NCI-H1092 treated with DMSO at 0.1 percent for 48 hours (cell line): ENCODE results near the gene AP2A1.

ENCODE experiments used
- DNase-seq: peaks from one replicate; lab custom pipeline; 2025; lab: John Stamatoyannopoulos, UW

AP2A1 gene

DNA sequence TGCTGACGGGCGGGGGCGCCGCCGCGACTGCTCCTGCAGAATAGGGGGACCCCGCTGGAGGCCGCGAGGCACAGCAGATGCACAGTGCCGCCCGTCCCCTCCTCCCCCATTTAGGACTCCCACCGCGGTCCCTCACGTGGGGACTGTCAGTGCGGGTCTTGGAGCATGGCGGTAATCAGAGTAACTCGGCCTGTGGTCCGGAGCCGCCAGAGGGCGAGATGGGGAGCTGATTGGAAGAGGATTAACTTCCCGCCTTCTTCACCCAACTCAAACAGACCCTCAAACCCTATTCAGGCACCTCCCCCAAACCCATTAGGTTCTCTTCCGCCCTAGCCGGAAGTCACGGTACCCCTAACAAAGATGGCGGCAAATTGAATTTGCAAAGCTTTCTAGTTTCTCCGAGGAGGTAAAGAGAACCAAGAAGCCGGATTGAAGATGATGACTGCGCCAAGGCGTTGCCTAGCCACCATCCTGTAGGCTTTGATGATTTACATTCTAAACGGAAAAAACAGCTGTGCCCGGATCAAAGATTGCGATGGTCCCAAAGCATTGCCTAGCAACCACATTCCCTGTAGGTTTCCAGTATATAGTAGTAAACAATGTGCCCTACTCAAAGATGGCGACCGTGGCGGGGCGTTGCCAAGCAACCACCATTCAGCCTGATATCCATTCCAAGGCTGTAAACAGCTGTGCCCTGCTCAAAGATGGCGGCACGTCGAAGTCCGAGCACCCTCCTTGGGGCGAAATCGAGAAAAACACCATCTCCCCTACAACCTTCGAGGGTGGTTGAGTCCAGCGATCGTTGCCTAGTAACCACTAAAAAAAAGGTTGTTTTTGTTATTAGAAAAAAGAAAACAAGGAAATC is 46.4 kb downstream of the AP2A1 start, which contains the start of gene FUZ:
Gene FUZ, minus strand, starts transcription at position 296 of the 865 bp plus-strand sequence. Its CDS starts 186 bp downstream, at position 110.
- DNase-seq, result peak; percentile 97

GRCh38 chr19:49814010-49814409 is 47.2 kb downstream of the AP2A1 start:
- peak; percentile 25 for DNase-seq

DNA sequence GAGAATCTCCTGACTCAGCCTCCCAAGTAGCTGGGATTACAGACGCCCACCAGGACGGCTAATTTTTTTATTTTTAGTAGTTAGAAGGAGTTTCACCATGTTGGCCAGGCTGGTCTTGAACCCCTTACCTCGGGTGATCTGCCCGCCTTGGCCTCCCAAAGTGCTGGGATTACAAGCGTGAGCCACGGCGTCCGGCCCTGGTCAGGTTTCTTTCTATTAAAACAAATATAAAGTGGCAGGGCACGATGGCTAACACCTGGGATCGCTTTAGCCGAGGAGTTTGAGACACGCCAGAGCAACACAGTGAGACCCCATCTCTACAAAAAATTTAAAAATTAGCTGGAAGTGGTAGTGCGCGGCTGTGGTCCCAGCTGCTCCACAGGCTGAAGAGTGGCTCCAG is 49.8 kb downstream of the AP2A1 start:
- no peak for DNase-seq

DNA sequence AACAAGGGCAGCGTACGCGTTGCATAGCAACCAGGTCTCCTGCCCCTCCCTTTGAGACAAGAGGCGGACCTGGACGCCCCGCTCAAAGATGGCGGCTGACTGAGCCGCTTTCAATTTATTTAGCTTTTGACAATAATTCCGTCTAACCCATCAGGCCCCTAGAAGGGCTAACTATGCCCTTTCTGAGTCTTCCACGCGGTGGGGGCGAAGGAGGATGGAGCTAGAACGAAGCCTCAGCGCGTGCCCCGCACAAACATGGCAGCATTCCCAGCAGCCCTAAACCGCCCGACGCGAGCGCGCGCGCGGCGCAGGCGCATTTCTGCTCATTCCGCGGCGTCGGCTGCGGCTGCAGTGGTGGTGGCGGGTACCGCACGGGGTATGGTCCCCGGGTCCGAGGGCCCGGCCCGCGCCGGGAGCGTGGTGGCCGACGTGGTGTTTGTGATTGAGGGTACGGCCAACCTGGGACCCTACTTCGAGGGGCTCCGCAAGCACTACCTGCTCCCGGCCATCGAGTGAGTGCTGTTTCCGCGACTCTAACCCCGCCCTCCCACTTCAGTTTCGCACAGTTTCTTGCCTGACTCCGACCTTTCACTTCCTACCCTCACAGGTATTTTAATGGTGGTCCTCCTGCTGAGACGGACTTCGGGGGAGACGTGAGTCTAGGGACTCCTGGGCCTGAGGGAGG is 51.3 kb downstream of the AP2A1 start, which contains the start of gene MED25:
Gene MED25, plus strand, starts transcription at position 326 of the 685 bp plus-strand sequence. Its CDS starts 53 bp downstream, at position 379.
- peak; percentile 78 for DNase-seq

GRCh38 chr19:49818649-49819370 is 52.0 kb downstream of the AP2A1 start:
- DNase-seq, result no peak

DNA sequence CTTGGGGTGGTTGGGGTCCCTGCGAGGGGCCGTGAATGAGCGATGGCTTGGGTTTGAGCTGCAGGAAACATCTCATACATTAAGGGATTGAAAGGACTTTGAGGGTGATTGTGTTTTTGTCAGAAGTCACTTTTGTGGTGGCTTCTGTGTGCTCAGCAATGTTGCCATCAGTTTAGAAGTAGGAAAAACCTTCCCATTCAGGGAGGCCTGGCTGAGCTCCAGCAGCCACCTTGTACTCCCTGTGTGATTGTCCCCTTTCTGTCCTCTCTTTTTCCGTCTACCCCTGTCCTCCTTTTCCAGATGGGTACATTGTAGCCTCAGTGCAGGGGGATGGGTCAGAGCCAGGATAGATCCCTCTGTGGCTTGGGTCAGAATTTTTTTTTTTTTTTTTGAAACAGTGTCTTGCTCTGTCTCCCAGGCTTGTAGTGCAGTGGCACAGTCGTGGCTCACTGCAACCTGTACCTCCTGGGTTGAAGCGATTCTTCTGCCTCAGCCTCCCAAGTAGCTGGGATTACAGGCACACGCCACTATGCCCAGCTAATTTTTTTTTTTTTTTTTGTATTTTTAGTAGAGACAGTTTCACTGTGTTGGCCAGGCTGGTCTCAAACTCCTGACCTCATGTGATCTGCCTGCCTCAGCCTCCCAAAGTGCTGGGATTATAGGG is 52.8 kb downstream of the AP2A1 start:
- peak; percentile 5 for DNase-seq

DNA sequence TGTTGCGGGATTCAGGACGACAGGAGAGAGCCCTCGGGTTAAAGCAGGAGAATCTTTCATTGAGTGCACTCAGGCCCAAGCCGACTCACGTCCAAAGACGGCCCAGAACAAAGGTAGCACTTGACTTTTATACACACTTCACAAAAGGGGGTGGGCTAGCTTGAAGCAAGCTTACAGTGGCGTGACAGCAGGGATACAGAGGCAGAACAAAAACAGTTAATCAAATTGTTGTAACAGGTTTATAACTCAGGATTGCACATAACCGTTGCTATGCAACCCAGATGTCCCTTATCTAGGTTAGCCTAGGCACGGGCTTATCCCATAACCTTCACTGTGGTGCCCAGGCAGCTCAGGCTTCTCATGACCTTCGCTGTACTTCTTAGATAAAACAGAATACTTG is 53.3 kb downstream of the AP2A1 start:
- DNase-seq, result peak; percentile 52

DNA sequence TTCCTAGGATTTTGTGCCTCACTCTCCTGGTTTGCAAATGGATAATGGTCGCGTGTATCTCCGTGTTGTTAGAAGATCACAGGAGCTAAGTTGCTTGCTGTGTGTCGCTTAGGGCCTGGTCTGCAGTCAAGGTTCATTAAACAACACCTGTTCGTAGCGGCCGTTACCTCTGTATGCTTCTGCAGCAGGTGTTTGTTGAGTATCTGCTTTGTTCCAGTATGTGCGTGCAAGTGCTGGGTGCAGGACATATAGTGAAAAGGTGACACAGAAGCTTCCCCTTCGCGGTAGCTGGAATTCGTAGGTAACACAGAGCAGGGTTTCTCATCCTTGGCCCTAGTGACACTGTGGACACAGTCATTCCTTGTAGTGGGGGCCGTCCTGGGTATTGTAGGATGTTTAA is 56.7 kb downstream of the AP2A1 start:
- DNase-seq, result peak; percentile 74

DNA sequence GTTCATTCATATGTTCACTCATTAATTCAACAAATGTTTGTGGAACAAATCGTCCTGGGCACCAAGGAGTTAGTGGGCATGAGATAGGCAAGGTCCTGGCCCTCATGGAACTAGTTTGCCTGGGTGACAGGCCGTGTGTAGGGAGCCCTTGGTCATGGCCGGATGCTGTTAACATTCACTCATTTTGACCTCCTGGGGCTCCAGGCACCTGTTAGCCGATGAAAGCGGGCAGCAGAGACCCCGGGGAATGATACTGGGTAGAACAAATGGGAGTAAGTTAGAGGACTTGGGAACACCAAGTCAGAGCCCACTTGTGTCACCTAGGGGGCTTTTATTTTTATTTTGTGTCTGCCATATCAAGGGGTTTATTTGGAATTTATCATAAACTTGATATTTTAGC is 57.9 kb downstream of the AP2A1 start:
- no peak for DNase-seq

- no peak for DNase-seq
These were observed 60.2 kb downstream of the AP2A1 start for GRCh38 chr19:49827034-49827433.

DNA sequence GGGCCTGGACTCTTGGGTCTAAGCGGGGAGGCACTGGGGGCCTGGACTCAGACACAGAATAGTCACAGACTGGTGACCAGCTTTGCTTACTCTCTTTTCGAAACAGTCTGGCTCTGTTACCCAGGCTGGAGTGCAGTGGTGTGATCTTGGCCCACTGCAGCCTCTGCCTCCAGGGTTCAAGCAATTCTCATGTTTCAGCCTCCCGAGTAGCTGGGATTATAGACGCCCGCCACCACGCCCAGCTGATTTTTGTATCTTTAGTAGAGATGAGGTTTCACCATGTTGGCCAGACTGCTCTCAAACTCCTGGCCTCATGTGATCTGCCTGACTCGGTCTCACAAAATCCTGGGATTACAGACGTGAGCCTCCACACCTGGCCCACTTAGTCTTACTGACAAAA is 62.4 kb downstream of the AP2A1 start:
- DNase-seq, result no peak

DNA sequence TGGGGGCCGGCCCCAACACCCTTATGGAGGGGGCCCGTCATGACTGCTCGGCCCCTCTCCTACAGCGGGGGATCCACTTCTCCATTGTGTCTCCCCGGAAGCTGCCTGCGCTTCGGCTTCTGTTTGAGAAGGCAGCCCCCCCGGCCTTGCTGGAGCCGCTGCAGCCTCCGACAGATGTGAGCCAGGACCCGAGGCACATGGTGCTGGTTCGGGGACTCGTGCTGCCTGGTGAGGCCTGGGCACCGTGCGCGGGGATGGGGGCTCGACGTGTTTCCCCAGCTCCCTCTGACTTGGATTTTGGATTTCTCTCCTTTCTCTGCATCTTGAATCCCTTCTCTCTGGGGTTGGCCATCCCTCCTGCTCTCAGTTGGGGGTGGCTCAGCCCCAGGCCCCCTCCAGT is 62.9 kb downstream of the AP2A1 start:
- DNase-seq, result no peak

DNA sequence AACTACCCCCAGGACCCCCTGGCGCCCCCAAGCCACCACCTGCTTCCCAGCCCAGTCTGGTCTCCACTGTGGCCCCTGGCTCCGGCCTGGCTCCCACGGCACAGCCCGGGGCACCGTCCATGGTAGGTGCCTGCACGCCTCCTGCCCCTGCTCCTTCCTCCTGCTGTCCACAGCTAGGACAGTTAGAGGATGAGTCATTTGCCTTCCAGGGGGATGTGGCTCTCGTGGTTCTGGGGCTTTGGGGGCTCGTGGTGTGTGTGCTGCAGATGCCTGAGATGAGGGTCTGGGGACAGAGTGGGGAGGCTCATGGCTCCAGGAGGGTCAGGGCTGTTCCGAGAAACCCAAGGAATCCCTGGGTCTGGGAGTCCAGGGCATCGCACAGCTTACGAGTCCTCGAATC is 64.0 kb downstream of the AP2A1 start:
- DNase-seq, result no peak

DNA sequence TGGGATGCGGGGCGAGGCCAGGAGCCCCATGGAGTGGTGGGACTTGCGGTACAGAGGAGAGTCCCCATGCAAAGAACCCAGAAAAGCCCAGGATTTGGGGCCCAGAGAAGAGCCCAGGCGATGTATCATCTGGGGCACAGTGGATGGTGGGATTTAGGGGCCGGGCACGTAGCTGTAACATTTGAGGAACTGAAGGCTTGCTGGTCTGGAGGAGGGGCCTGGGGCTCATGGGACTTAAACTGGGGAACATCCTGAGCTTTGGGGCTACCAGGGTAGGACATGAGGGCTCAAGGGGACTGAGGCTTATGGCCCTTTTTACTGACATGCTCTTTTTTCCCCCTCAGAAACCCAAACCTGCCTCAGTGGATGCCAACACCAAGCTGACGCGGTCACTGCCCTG is 64.8 kb downstream of the AP2A1 start:
- no peak for DNase-seq

GRCh38 chr19:49832556-49832955 is 65.8 kb downstream of the AP2A1 start:
- no peak for DNase-seq

GRCh38 chr19:49833599-49833998 is 66.8 kb downstream of the AP2A1 start:
- DNase-seq, result no peak

GRCh38 chr19:49835562-49835961 is 68.8 kb downstream of the AP2A1 start:
- DNase-seq, result no peak

DNA sequence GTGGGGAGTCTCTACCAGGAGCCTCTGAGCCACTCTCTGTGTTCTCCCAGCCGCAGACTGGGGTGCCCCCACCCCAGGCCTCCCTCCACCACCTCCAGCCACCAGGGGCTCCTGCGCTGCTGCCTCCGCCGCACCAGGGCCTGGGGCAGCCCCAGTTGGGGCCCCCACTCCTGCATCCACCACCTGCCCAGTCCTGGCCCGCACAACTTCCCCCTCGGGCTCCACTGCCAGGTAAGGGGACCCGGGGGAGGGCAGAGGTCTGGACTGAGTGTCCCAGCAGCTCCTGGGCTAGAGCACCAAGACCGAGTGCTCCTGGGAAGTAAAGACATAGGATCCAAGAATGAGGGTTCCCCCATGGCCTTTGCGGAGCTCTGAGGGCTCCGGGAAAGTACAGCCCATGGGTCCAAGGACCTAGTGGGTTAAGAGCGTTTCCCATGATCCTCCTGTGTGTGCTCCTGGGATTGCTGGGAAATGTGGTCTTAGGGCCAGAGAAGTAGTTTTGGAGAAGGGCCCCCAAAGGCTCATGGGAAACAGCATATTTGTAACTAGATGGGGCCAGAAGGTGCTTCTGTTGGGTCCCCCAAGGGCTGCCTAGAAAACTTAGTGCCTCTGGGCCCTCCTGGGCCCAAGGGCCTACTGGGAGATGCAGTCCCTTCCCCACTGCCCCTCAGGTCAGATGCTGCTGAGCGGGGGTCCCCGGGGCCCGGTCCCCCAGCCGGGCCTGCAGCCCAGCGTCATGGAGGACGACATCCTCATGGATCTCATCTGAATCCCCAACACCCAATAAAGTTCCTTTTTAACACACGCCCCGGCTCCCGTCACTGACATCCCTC is 69.6 kb downstream of the AP2A1 start:
- DNase-seq, result no peak

DNA sequence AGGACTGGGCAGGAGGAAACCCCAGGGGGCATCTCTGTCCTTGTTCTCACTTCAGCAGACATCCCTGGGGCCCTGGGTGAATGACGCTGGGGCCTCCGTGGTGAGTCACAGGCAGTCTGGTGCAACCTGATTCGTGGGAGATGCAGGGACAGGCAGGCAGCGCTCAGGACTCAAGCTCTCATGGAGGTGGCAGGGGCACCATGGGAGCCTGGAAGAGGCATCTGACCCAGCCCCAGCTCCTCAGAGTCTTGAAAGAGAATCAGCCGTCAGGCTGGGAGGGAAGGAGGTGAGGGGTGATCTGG is 70.2 kb downstream of the AP2A1 start:
- no peak for DNase-seq

DNA sequence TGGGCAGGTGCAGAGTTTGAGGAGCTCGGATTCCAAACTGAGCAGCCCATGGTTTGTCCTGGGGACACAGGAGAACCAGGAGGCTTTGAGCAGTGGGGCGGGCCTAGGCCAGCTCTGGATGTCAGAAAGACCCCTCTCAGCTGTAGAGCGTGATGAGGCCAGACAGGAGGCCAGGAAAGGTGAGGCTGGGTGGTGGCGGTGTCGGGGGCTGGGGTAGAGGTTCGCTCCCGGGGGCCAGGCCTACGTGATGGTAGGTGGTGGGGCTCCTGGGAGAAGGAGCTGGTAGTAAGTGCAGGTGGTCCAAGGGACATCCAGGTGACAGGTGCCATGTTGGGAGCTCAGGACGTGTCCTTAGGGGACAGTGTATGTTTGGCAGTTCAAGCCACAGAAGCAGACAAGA is 70.6 kb downstream of the AP2A1 start:
- no peak for DNase-seq

GRCh38 chr19:49838885-49839588 is 72.2 kb downstream of the AP2A1 start:
- no peak for DNase-seq
